Lower leg skin (tissue), 3 donors: ENCODE results near the gene BICDL1.

Experiments used
- POLR2A ChIP-seq, 2 donors: fragments of 450-650 bp; IDR thresholded peaks; one replicate each; pipeline ENCODE4 v1.6.1; 2016 to 2017; ENCODE audit warnings: antibody characterized with exemption in 2 of 2, mild to moderate bottlenecking in 1 of 2, moderate library complexity in 1 of 2
- TF ChIP-seq, protein P1 (sequence below), 3 donors: fragments of 450-650 bp; IDR thresholded peaks; one replicate each; pipeline ENCODE4 v1.5.1; 2016; ENCODE audit warnings: antibody characterized with exemption in 3 of 3, mild to moderate bottlenecking in 3 of 3, moderate library complexity in 2 of 3

DNA sequence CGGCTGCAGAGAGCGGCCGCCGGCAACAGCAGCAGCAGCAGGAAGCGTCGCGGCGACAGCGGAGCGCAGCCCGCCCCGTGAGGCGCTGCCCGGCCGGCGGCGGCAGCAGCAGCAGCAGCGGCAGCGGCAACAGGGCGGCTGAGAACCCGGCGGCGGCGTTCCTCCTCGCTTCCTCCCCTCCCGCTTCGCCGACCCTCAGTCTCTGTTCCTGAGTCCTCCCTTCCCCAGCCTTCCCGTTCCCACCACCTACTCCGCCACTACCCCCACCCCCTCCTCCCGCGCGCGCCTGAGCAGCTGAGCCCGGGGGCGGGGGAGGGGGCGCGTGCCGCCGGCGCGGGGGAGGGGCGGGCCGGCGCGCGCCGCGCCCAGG, 310 bp downstream of the BICDL1 start:
- TF ChIP-seq POLR2A (IDR thresholded peaks at IDR 0.05) = no peak
- TF ChIP-seq, protein P1, sequence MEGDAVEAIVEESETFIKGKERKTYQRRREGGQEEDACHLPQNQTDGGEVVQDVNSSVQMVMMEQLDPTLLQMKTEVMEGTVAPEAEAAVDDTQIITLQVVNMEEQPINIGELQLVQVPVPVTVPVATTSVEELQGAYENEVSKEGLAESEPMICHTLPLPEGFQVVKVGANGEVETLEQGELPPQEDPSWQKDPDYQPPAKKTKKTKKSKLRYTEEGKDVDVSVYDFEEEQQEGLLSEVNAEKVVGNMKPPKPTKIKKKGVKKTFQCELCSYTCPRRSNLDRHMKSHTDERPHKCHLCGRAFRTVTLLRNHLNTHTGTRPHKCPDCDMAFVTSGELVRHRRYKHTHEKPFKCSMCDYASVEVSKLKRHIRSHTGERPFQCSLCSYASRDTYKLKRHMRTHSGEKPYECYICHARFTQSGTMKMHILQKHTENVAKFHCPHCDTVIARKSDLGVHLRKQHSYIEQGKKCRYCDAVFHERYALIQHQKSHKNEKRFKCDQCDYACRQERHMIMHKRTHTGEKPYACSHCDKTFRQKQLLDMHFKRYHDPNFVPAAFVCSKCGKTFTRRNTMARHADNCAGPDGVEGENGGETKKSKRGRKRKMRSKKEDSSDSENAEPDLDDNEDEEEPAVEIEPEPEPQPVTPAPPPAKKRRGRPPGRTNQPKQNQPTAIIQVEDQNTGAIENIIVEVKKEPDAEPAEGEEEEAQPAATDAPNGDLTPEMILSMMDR (IDR thresholded peaks at IDR 0.05) = no peak
